Esophagus muscularis mucosa (tissue), 4 donors: ENCODE data around the gene EPM2A. TPM values are rescaled to one million over a fixed set of nuclear protein-coding genes. Genes with fewer than 3 reads are reported as not detected.

Source experiments
- DNase-seq: peaks from one replicate; pipeline ENCODE4 v3.0.0-alpha.2; 2017; ENCODE audit errors: extremely low spot score
- H3K27ac ChIP-seq, 4 donors: fragments of 200-600 bp; sonication (generic); replicated peaks in 1 of 4; 1 replicate in 3 of 4; 2 replicates in 1 of 4; pipeline ENCODE4 v1.5.1; 2016 to 2019; ENCODE audit warnings: mild to moderate bottlenecking in 1 of 4
- H3K27me3 ChIP-seq, 4 donors: fragments of 200-600 bp; sonication (generic); one replicate each; pipeline versions ENCODE4 v1.5.1 to v1.6.0; 2016 to 2019
- H3K36me3 ChIP-seq, 4 donors: fragments of 200-600 bp; sonication (generic); one replicate each; pipeline ENCODE4 v1.5.1; 2016 to 2019
- H3K4me1 ChIP-seq, 4 donors: fragments of 200-600 bp; sonication (generic); one replicate each; pipeline ENCODE4 v1.5.1; 2016 to 2019
- H3K4me3 ChIP-seq, 4 donors: fragments of 200-600 bp; sonication (generic); 1 replicate in 2 of 4; 2 replicates in 2 of 4; pipeline ENCODE4 v1.5.1; 2016 to 2019; ENCODE audit warnings: mild to moderate bottlenecking in 4 of 4, moderate library complexity in 1 of 4
- H3K9me3 ChIP-seq, 4 donors: fragments of 200-600 bp; sonication (generic); 1 replicate in 3 of 4; 2 replicates in 1 of 4; pipeline ENCODE4 v1.5.1; 2016 to 2019
- EP300 ChIP-seq: sonication (generic); formaldehyde crosslinking; IDR thresholded peaks from one replicate; pipeline ENCODE4 v1.6.1; 2017; ENCODE audit warnings: antibody characterized with exemption
- POLR2A ChIP-seq: fragments of 450-650 bp; IDR thresholded peaks from one replicate; pipeline ENCODE4 v1.6.1; 2017; ENCODE audit warnings: antibody characterized with exemption, moderate library complexity, mild to moderate bottlenecking, low read depth
- POLR2AphosphoS5 ChIP-seq, 2 donors: sonication (generic); formaldehyde crosslinking; IDR thresholded peaks; one replicate each; pipeline ENCODE4 v1.6.1; 2017; ENCODE audit warnings: antibody characterized with exemption in 2 of 2
- WGBS: methylation state at CpG from one replicate; pipeline ENCODE4 v1.1.5; 2018; 5-methylcytosine and 5-hydroxymethylcytosine counted together
- intact Hi-C: fragments of 100-400 bp; cut with DNase I; formaldehyde crosslinking; loops from one replicate; pipeline ENCODE4 v1.15.1; 2023
- total RNA-seq, 4 donors: library from RNA; depleted of rRNA; stranded (reverse); fragments of >200 nt; gene quantifications; one replicate each; pipeline versions ENCODE4 v1.1.0 to v1.2.1, GENCODE V29; 2016
- TF ChIP-seq, protein P1 (sequence below), 3 experiments: fragments of 200-600 bp in 2 of 3; fragments of 450-650 bp in 1 of 3; sonication (generic) in 2 of 3; IDR thresholded peaks; one replicate each; pipeline ENCODE4 v1.5.1; 2017 to 2019; ENCODE audit warnings: antibody characterized with exemption in 3 of 3, mild to moderate bottlenecking in 2 of 3, moderate library complexity in 1 of 3

The EPM2A gene
- total RNA-seq, 4 donors from 2014 or later = 59.8 to 129 (median 75.0) TPM

DNA sequence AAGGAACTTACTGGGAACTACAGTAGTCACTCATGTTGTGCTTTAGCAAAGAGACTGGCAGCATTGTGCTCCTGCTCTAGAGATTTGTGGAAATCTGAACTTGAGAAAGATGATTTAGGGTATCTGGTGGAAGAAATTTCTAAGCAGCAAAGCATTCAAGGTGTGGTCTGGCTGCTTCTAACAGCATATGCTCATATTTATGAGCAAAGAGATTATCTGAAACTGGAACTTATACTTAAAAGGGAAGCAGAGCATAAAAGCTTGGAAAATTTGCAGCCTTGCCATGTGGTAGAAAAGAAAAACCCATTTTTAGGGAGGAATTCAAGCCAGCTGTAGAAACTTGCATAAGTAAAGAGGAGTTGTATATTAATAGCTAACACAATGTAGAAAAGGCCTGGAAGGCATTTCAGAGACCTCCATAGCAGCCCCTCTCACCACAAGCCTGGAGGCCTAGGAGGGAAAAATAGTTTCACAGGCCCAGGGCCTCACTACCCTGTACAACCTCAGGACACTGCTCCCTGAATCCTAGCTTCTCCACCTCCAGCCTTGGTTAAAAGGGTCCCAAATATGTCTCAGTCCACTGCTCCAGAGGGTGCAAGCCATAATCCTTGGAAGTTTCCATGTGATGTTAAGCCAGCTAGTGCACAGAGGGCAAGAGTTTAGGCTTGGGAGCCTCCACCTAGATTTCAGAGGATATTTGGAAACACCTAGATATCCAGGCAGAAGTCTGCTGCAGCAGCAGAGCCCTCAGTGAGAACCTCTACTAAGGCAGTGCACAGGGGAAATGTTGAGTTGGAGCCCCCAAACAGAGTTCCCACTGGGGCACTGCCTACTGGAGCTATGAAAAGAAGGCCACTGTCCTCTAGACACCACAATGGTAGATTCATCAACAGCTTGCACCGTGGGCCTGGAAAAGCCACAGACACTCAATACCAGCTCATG is 6.6 kb downstream of the EPM2A start:
- Histone ChIP-seq H3K36me3 (no peaks in the 10 kb centered on the region), H3K4me3 (no peak overlapping the region), H3K4me1 (peaks cover 3 to 29% (median 18%) of the 10 kb centered on the region in 4 donors), H3K27me3 (no peaks in the 10 kb centered on the region), H3K27ac (no peak overlapping the region), H3K9me3 (peaks cover 0 to 12% (median 3%) of the 10 kb centered on the region in 4 donors)
- intact Hi-C loops = no loop called here
- 100% methylated on average over 1 of the region's 1 CpG for WGBS
- no peak for TF ChIP-seq POLR2A
- TF ChIP-seq EP300 = no peak
- no peak for TF ChIP-seq POLR2AphosphoS5 (IDR thresholded peaks at IDR 0.05)
- TF ChIP-seq, protein P1, sequence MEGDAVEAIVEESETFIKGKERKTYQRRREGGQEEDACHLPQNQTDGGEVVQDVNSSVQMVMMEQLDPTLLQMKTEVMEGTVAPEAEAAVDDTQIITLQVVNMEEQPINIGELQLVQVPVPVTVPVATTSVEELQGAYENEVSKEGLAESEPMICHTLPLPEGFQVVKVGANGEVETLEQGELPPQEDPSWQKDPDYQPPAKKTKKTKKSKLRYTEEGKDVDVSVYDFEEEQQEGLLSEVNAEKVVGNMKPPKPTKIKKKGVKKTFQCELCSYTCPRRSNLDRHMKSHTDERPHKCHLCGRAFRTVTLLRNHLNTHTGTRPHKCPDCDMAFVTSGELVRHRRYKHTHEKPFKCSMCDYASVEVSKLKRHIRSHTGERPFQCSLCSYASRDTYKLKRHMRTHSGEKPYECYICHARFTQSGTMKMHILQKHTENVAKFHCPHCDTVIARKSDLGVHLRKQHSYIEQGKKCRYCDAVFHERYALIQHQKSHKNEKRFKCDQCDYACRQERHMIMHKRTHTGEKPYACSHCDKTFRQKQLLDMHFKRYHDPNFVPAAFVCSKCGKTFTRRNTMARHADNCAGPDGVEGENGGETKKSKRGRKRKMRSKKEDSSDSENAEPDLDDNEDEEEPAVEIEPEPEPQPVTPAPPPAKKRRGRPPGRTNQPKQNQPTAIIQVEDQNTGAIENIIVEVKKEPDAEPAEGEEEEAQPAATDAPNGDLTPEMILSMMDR (IDR thresholded peaks at IDR 0.05) = no peak
- no peak for DNase-seq

DNA sequence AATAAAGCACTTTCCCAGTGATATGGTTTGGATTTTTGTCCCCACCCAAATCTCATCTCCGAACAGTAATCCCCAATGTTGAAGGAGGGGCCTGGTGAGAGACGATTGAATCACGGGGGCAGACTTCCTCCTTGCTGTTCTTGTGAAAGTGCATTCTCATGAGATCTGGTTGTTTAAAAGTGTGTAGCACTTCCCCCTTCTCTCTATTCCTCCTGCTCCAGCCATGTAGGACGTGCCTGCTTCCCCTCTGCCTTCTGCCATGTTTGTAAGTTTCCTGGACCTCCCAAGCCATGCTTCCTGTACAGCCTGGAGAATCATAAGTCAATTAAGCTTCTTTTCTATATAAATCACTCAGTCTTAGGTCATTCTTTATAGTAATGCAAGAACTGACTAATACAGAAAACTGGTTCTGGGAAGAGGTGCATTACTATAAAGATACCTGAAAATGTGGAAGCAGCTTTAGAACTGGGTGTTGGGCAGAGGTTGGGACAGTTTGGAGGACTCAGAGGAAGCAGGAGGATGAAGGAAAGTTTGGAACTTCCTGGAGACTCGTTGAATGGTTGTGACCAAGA is 7.4 kb downstream of the EPM2A start:
- Histone ChIP-seq H3K4me3 (no peak overlapping the region), H3K27ac (no peak overlapping the region), H3K27me3 (no peaks in the 10 kb centered on the region), H3K9me3 (peaks cover 0 to 14% (median 5%) of the 10 kb centered on the region in 4 donors), H3K4me1 (peaks cover 0 to 23% (median 12%) of the 10 kb centered on the region in 4 donors), H3K36me3 (no peaks in the 10 kb centered on the region)
- TF ChIP-seq POLR2A (no peak), POLR2AphosphoS5 (IDR thresholded peaks at IDR 0.05) (no peak), EP300 (no peak)
- TF ChIP-seq, protein P1 (IDR thresholded peaks at IDR 0.05) = no peak
- no peak for DNase-seq
- 74% methylated on average over 5 of the region's 5 CpGs for WGBS
- intact Hi-C loops = no loop called here

DNA sequence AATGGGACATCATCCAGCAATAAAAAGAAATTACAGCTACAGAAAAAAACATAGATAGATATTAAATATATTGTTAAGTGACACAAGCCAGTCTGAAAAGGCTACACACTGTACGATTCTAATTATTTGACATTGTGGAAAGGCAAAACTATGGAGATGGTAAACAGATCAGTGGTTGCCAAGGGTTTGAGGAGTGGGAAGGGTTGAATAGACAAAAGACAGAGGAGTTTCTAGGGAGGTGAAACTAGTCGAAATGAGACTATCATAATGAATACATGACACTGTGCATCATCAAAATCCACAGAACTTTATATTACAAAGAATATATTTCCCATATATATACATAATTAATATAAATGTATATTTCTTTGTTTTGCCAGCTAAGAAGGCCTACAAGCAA is 9.8 kb downstream of the EPM2A start:
- H3K9me3 ChIP-seq = peaks cover 0 to 14% (median 5%) of the 10 kb centered on the region in 4 donors
- H3K27ac ChIP-seq = no peak overlapping the region
- no peaks in the 10 kb centered on the region for H3K4me1 ChIP-seq
- H3K4me3 ChIP-seq = no peak overlapping the region
- intact Hi-C loops = no loop called here
- 72% methylated on average over 2 of the region's 2 CpGs for WGBS
- TF ChIP-seq, protein P1 (IDR thresholded peaks at IDR 0.05) = no peak
- no peak for TF ChIP-seq EP300
- no peak for TF ChIP-seq POLR2A
- TF ChIP-seq POLR2AphosphoS5 (IDR thresholded peaks at IDR 0.05) = no peak
- no peaks in the 10 kb centered on the region for H3K27me3 ChIP-seq
- DNase-seq = no peak
- peaks cover 0 to 4% (median 0%) of the 10 kb centered on the region in 4 donors for H3K36me3 ChIP-seq

DNA sequence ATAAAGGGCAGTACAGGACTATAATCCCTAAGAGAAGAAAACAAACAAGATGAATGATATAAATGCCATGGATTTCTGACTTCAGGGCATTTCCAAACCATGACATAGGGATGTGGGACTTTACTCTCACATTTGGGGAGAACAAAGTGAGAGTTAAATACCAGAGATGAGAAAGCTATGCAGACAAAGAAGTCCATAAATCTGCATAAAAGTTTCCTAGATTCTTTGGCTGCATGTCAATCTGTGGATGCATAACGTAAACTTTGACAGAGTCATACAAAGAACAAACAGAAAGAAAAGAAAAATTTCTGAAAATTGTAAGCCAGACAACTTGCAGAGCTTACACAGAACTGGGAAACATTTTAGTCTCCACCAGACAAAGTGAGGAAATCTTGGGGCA is 11.7 kb downstream of the EPM2A start:
- H3K4me1 ChIP-seq = no peaks in the 10 kb centered on the region
- peaks cover 0 to 11% (median 5%) of the 10 kb centered on the region in 4 donors for H3K9me3 ChIP-seq
- TF ChIP-seq POLR2AphosphoS5 (IDR thresholded peaks at IDR 0.05) (no peak), POLR2A (no peak), EP300 (no peak)
- TF ChIP-seq, protein P1 (IDR thresholded peaks at IDR 0.05) = no peak
- WGBS = 42% methylated on average over 1 of the region's 1 CpG
- H3K27me3 ChIP-seq = no peaks in the 10 kb centered on the region
- no peak overlapping the region for H3K27ac ChIP-seq
- intact Hi-C loops = no loop called here
- no peak overlapping the region for H3K4me3 ChIP-seq
- peaks cover 0 to 5% (median 0%) of the 10 kb centered on the region in 4 donors for H3K36me3 ChIP-seq
- DNase-seq = no peak
